Naive thymus-derived CD8-positive, alpha-beta T cell (primary cell): ENCODE data around the gene LMLN. TPM values are rescaled to one million over a fixed set of nuclear protein-coding genes. Genes with fewer than 3 reads are reported as not detected.
"Not testable (repeated sequence)": the region's sequence is repeated elsewhere in the genome, so short reads cannot be mapped to it uniquely, and the experiment has no call there.

Source experiments
- ATAC-seq, 2 donors: fragments of 150-1000 bp; cut with Tn5 transposase in 1 of 2; sonication (Bioruptor Pico), chemical (Tn5 transposase) in 1 of 2; 1 replicate in 1 of 2; 2 replicates in 1 of 2; pipeline ENCODE4 v1.10.0; 2021; ENCODE audit warnings: mild to moderate bottlenecking in 2 of 2, moderate library complexity in 2 of 2
- POLR2A ChIA-PET: fragments of 350-600 bp; sonication (Branson Sonifier 250); formaldehyde crosslinking; loops from one replicate; lab custom pipeline; 2021; ENCODE audit warnings: antibody characterized with exemption; lab: Charles Lee
- DNase-seq, 10 donors: peaks; one replicate each; pipeline versions ENCODE4 v3.0.0 to v3.0.0-alpha.2; 2020 to 2022
- H3K27ac Mint-ChIP-seq, 10 donors: one replicate each; pipeline ENCODE4 v1.8.0; 2020 to 2022; ENCODE audit warnings: mild to moderate bottlenecking in 10 of 10, mixed read lengths in 10 of 10, moderate library complexity in 4 of 10, inconsistent platforms in 1 of 10
- H3K27me3 Mint-ChIP-seq, 5 donors: one replicate each; pipeline ENCODE4 v1.8.0; 2021 to 2022; ENCODE audit warnings: mixed read lengths in 5 of 5
- H3K36me3 Mint-ChIP-seq, 3 donors: one replicate each; pipeline ENCODE4 v1.8.0; 2020 to 2022; ENCODE audit warnings: mixed read lengths in 3 of 3, mild to moderate bottlenecking in 2 of 3, inconsistent platforms in 1 of 3
- H3K4me1 Mint-ChIP-seq, 4 donors: one replicate each; pipeline ENCODE4 v1.8.0; 2021 to 2022; ENCODE audit warnings: mixed read lengths in 4 of 4
- H3K4me3 Mint-ChIP-seq, 10 donors: one replicate each; pipeline ENCODE4 v1.8.0; 2020 to 2022; ENCODE audit warnings: mild to moderate bottlenecking in 10 of 10, mixed read lengths in 10 of 10, moderate library complexity in 6 of 10, inconsistent platforms in 1 of 10
- H3K9me3 Mint-ChIP-seq, 9 donors: one replicate each; pipeline ENCODE4 v1.8.0; 2020 to 2022; ENCODE audit warnings: mixed read lengths in 9 of 9, mild to moderate bottlenecking in 3 of 9, inconsistent platforms in 1 of 9, moderate library complexity in 1 of 9
- polyA plus RNA-seq, 3 donors: library from polyadenylated mRNA; unstranded; fragments of 300-500 nt; fragmentation: Illumina TruSeq; gene quantifications; one replicate each; pipeline ENCODE4 v1.2.3, GENCODE V29; 2021
- total RNA-seq, 8 experiments: library from RNA in 2 of 8; stranded (reverse) in 2 of 8; gene quantifications; one replicate each; pipeline ENCODE4 v1.2.3 and lab custom pipeline; 2021 to 2026

The LMLN gene
- total and polyA plus RNA-seq, 5 experiments from 2014 or later, result 3.3 to 13.2 (median 4.9) TPM

GRCh38 chr3:198070871-198071270 lies 110.9 kb downstream of the LMLN start:
- POLR2A ChIA-PET, result no interaction called here
- no peak for ATAC-seq
- H3K27ac Mint-ChIP-seq, result no peak overlapping the region

GRCh38 chr3:198071602-198072287 lies 111.7 kb downstream of the LMLN start:
- Mint-ChIP-seq H3K27ac (peak overlapping the region in 4 of 10 donors; percentile 20 to 68 (median 44)), H3K9me3 (no peaks in the 10 kb centered on the region), H3K4me1 (peaks cover 3 to 18% (median 8%) of the 10 kb centered on the region in 4 donors), H3K4me3 (peak overlapping the region in 1 of 10 donors; percentile 11), H3K27me3 (peaks cover 0 to 11% (median 5%) of the 10 kb centered on the region in 5 donors), H3K36me3 (no peaks in the 10 kb centered on the region)
- DNase-seq, result peak in 2 of 10 donors; percentile 13 to 29
- peak; percentile 86 to 92 for ATAC-seq
- POLR2A ChIA-PET, result no interaction called here

More at GRCh38 chr3:198070871-198071270, 110.9 kb downstream of the LMLN start:
- Mint-ChIP-seq H3K27me3 (peaks cover 0 to 5% (median 2%) of the 10 kb centered on the region in 5 donors), H3K4me3 (no peak overlapping the region), H3K9me3 (no peaks in the 10 kb centered on the region), H3K36me3 (no peaks in the 10 kb centered on the region), H3K4me1 (peaks cover 3 to 21% (median 8%) of the 10 kb centered on the region in 4 donors)
- DNase-seq, result no peak

DNA sequence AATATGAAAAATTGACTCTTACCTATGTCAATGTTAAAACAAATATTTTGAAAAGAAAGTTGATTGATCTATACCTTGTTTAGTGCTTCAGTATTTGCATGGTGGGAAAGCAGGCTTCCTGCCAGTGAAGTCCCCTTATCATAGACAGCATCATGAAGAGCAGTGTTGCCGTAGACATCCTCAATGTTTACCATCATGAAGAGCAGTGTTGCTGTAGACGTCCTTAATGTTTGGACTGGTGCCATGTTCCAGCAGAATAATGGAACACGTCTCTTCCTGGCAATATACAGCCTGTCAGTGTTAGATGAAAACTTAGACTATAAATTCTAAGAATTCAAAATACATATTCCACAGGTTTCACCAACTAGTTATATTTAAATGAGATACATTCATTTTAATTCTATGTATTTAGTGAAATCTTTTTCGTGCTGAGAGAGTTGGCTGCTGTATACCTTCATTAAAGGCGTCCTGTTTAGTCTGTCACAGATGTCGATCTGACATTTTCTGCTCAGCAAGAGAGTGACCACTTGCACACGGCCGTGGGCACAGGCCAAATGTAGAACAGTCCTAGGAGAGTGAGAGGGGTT lies 116.8 kb downstream of the LMLN start:
- peaks cover 0 to 2% (median 0%) of the 10 kb centered on the region in 3 donors for H3K36me3 Mint-ChIP-seq
- POLR2A ChIA-PET, result interaction anchor here (0.7 kb wide), 2 partner anchors 17 to 59 kb away, joined by 3 to 4 read pairs; no protein-coding TSS in a partner anchor
- no peak overlapping the region for H3K27ac Mint-ChIP-seq
- H3K9me3 Mint-ChIP-seq, result peaks cover 0 to 2% (median 0%) of the 10 kb centered on the region in 9 donors
- peaks cover 0 to 21% (median 11%) of the 10 kb centered on the region in 5 donors for H3K27me3 Mint-ChIP-seq
- peaks cover under 1 to 10% (median 4%) of the 10 kb centered on the region in 4 donors for H3K4me1 Mint-ChIP-seq
- no peak for ATAC-seq
- no peak overlapping the region for H3K4me3 Mint-ChIP-seq
- DNase-seq, result no peak

DNA sequence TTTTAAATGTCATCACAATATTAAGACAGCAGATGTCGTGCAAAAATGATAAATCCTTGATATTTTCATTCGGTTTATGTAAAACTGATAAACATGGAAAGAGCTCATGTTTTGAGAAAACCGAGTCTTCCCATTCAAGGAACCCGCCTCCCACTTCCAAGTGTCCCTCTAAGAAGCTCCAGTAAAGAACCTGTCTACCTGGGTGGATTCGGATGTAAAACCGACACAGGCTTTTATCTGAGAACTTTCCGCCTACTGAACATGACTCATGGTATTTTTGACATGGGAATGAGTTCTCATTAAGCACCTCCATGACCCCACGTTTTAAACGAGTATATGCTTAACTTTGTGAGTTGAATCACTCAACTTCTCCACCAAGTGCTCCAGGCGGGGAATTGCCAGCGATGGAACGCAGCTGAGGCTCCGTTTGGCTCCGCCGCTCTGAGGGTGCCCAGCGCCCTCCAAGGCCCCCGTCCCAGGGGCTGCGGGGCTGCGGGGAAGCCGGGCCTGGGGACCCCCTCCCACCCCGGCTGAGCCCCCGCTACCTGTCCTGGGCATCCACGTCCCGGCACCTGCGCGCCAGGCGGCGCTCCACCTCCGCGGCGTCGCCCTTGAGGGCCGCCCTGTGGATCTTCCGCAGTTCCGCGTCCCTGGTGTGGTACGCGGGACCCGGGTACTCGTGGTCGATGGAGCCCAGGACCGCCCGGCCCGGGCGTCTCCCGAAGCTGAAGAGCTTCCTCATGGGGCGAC lies 119.9 kb downstream of the LMLN start:
- Mint-ChIP-seq H3K27me3 (peaks cover 7 to 36% (median 25%) of the 10 kb centered on the region in 5 donors), H3K4me3 (peak overlapping the region; percentile 74 to 88 (median 82)), H3K4me1 (peaks cover 0 to 8% (median 2%) of the 10 kb centered on the region in 4 donors), H3K36me3 (peaks cover 0 to 4% (median 0%) of the 10 kb centered on the region in 3 donors), H3K27ac (peak overlapping the region in 4 of 10 donors; percentile 36 to 65 (median 53)), H3K9me3 (peaks cover 0 to 16% (median 6%) of the 10 kb centered on the region in 9 donors)
- DNase-seq (peak in 4 of 10 donors; percentile 18 to 69 (median 32)), ATAC-seq (peak; percentile 49 to 51)
- POLR2A ChIA-PET, result interaction anchor here (1.1 to 1.8 kb wide), 3 partner anchors 14 to 129 kb away, joined by 3 to 5 read pairs (median 3); no protein-coding TSS in a partner anchor

DNA sequence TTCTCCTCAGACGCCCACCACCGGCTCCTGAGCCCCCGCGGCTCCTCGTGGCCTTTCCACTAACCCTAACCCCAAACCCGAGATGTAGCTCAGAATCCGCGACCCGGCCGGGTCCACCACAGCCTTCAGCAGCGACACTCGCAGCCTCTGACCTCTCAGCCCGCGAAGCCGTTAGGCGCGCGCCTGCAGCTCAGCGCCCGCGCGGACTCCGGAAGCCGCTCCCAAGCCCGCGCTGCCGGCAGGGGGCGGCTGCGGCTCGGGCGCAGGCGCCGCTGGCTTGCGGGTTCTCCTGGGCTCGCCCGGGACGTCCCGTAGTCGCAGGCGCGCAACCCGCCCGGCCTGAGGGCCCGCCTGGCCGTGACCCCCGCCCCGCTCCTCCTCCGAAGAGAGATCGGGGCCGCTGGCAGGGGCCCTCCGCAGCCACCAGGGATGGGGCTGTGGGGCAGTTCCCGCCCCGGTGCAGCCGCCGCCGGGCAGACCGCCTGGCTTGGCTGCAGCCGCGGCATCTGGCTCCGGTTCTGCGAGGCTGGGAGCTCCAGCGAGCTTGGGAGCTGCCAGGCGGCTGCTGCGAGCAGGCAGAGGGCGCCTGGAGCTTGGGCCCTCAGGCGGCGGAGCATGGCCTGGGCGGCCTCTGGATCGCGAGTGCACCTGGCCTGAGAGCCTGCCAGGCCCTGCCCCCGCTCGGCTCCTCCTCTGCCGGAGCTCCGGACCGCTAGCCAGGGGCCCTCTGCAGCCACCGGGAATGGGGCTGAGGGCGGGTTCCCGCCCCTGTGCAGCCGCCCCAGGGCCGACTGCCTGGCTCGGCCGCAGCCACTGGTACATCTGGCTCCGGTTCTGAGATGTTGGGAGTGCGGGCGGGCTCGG lies 120.7 kb downstream of the LMLN start:
- H3K9me3 Mint-ChIP-seq, result peaks cover 0 to 19% (median 6%) of the 10 kb centered on the region in 9 donors
- peak overlapping the region in 4 of 10 donors; percentile 27 to 65 (median 40) for H3K27ac Mint-ChIP-seq
- peaks cover 0 to 8% (median 2%) of the 10 kb centered on the region in 4 donors for H3K4me1 Mint-ChIP-seq
- peaks cover 0 to 4% (median 0%) of the 10 kb centered on the region in 3 donors for H3K36me3 Mint-ChIP-seq
- DNase-seq (peak; percentile 63 to 89 (median 82)), ATAC-seq (peak; percentile 87 to 90)
- POLR2A ChIA-PET, result interaction anchor here (0.5 to 1.8 kb wide), 4 partner anchors 13 to 130 kb away, joined by 3 to 5 read pairs (median 4); no protein-coding TSS in a partner anchor
- peak overlapping the region; percentile 74 to 88 (median 82) for H3K4me3 Mint-ChIP-seq
- peaks cover 13 to 42% (median 32%) of the 10 kb centered on the region in 5 donors for H3K27me3 Mint-ChIP-seq

DNA sequence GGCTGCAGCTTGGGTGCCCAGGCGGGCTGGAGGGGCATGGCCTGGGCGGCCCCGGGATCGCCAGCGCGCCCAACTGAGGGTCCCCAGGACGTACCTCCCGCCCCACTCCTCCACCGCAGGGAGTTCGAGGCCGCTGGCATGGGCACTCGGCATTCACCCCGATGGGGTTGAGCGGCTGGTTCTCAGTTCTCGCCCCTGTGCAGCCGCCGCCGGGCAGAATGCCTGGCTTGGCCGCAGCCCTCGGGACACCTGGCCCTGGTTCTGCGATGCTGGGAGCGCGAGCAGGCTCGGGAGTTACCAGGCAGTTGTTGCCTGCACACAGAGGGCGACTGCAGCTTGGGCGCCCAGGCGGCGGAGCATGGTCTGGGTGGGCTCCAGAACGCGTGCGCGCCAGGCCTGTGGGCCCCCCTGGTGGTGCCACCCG lies 121.4 kb downstream of the LMLN start:
- POLR2A ChIA-PET, result interaction anchor here (1.1 to 1.8 kb wide), 3 partner anchors 12 to 131 kb away, joined by 3 to 5 read pairs (median 3); no protein-coding TSS in a partner anchor

GRCh38 chr3:198082226-198082625 lies 122.2 kb downstream of the LMLN start:
- H3K27ac Mint-ChIP-seq, H3K4me1 Mint-ChIP-seq, DNase-seq, H3K36me3 Mint-ChIP-seq, POLR2A ChIA-PET, ATAC-seq: not testable (repeated sequence)
- Mint-ChIP-seq H3K27me3 (peaks cover 18 to 47% (median 36%) of the 10 kb centered on the region in 5 donors), H3K9me3 (peaks cover 0 to 19% (median 6%) of the 10 kb centered on the region in 9 donors), H3K4me3 (peak overlapping the region in 6 of 10 donors; percentile 49 to 64 (median 58))

More for the DNA sequence above, 121.4 kb downstream of the LMLN start:
- peaks cover 18 to 43% (median 36%) of the 10 kb centered on the region in 5 donors for H3K27me3 Mint-ChIP-seq
- H3K4me3 Mint-ChIP-seq, result peak overlapping the region in 7 of 10 donors; percentile 18 to 74 (median 49)
- ATAC-seq (no peak), DNase-seq (no peak)
- peaks cover 0 to 8% (median 2%) of the 10 kb centered on the region in 4 donors for H3K4me1 Mint-ChIP-seq
- H3K27ac Mint-ChIP-seq, result no peak overlapping the region
- peaks cover 0 to 4% (median 0%) of the 10 kb centered on the region in 3 donors for H3K36me3 Mint-ChIP-seq
- H3K9me3 Mint-ChIP-seq, result peaks cover 0 to 19% (median 6%) of the 10 kb centered on the region in 9 donors

DNA sequence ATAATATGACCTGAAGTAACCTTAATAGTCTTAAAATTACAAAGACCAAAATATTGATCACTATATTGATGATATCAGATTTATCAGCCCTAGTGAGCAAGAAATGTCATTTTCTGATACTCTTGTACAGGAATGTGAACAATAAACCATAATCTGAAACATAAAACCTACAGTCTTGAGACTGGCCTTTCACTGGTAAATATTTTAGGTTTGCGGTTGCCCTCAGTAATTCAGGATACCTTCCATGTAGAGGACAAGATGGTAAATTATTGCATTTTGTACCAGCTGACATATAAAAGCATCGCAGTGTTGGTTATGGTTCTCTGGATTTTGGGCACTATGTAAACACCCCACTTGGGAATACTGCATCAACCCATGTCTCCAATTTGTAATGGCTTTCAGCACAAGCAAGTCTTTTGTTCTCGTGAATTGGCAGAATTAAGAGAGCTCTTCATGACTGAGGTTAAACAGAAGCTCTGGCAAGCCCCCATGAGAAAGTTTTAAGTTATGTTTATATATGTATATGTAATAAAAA lies 128.5 kb downstream of the LMLN start:
- Mint-ChIP-seq H3K4me3 (no peak overlapping the region), H3K4me1 (no peaks in the 10 kb centered on the region), H3K27ac (no peak overlapping the region), H3K9me3 (peaks cover 0 to 16% (median 7%) of the 10 kb centered on the region in 9 donors), H3K27me3 (peaks cover 25 to 64% (median 45%) of the 10 kb centered on the region in 5 donors), H3K36me3 (peaks cover 0 to 10% (median 6%) of the 10 kb centered on the region in 3 donors)
- DNase-seq, result no peak
- no peak for ATAC-seq
- POLR2A ChIA-PET, result no interaction called here

DNA sequence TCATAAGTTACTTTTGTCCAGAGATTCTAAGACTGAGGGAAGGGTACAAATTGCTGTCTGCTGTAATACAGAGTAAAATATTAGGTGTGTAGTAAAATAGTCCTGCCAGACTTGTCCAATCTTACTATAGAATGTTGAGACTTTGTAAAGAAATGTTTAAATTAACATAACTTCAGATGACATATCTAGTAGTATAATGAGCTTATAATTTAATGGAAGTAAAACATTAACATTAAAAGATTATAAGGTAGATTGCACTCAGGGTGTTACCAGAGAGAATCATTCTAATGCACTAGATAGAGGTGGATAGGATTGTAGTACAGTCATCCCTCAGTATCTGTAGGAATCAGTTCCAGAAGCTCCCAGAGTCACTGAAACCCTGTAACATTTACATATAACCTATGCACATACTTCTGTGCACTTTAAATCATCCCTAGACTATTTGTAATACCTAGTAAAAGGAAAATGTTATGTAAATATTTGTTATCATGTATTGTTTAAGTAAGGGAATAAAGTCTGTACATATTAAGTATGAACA lies 130.8 kb downstream of the LMLN start:
- peaks cover 0 to 1% (median 0%) of the 10 kb centered on the region in 4 donors for H3K4me1 Mint-ChIP-seq
- H3K4me3 Mint-ChIP-seq, result no peak overlapping the region
- H3K9me3 Mint-ChIP-seq, result peaks cover 0 to 19% (median 5%) of the 10 kb centered on the region in 9 donors
- POLR2A ChIA-PET, result no interaction called here
- ATAC-seq, result no peak
- H3K27me3 Mint-ChIP-seq, result peaks cover 12 to 58% (median 37%) of the 10 kb centered on the region in 5 donors
- no peak overlapping the region for H3K27ac Mint-ChIP-seq
- peaks cover 0 to 17% (median 8%) of the 10 kb centered on the region in 3 donors for H3K36me3 Mint-ChIP-seq
- no peak for DNase-seq

DNA sequence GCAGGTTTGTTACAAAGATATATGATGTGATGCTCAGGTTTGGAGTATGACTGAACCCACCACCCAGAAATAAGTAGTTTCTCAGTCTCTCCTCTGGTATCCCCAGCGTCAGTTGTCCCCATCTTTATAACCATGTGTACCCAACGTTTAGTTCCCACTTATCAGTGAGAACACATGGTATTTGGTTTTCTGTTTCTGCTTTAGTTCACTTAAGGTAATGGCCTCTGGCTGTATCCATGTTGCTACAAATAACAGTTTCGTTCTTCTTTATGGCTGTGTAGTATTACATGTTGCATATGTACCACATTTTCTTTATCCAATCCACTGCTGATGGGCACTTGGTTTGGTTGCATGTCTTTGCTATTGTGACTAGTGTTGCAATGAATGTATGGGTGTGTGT lies 132.3 kb downstream of the LMLN start:
- POLR2A ChIA-PET, result no interaction called here
- no peak overlapping the region for H3K27ac Mint-ChIP-seq
- H3K36me3 Mint-ChIP-seq, result peaks cover 0 to 20% (median 9%) of the 10 kb centered on the region in 3 donors
- peaks cover 0 to 1% (median 0%) of the 10 kb centered on the region in 4 donors for H3K4me1 Mint-ChIP-seq
- DNase-seq (no peak), ATAC-seq (no peak)
- H3K27me3 Mint-ChIP-seq, result peaks cover 9 to 49% (median 34%) of the 10 kb centered on the region in 5 donors
- H3K4me3 Mint-ChIP-seq, result no peak overlapping the region
- peaks cover 0 to 32% (median 13%) of the 10 kb centered on the region in 9 donors for H3K9me3 Mint-ChIP-seq
